Measurements from ENCODE around the gene ZNF599.
A peak's percentile ranks its signal among the peaks of the same experiment; 100 is the strongest.

Gene ZNF599

GRCh38 chr19:34744896-34745690 is 27.9 kb downstream of the ZNF599 start:
- DNase-seq (ENCODE audit: low spot score): no peak

DNA sequence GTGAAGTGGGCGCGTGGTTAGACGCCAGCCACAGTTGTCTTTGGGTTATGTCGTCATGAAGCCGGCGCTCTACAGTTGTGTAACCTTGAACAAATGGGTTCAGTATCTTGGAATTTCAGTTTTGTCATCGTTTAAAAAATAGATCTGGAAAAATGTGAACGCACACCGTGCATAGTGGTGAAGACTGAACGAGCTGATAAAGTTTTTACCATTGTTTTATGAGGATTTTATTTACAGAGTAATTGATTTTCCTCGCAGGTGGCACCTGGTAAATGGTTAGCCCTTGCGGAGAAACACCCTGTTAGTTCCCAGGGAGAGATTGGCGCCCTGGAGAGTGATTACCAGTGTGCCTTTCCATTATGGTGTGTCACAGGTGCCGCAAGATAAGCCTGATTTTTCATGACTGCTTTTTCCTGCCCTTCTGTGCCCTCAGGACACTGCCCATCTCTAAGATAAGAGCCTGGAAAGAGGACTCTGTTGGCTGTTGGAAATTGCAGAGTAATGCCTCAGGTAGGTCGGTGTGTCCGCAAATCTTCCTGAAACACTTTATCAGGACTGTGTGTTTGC is 38.4 kb downstream of the ZNF599 start:
- DNase-seq (ENCODE audit: low spot score): no peak

GRCh38 chr19:34733746-34734536 is 39.1 kb downstream of the ZNF599 start, which contains the start of gene ZNF181:
ZNF181 (plus strand) TSS chr19:34734243; CDS start chr19:34735038, 795 bp downstream.
- peak; percentile 90 for DNase-seq (ENCODE audit: low spot score)

DNA sequence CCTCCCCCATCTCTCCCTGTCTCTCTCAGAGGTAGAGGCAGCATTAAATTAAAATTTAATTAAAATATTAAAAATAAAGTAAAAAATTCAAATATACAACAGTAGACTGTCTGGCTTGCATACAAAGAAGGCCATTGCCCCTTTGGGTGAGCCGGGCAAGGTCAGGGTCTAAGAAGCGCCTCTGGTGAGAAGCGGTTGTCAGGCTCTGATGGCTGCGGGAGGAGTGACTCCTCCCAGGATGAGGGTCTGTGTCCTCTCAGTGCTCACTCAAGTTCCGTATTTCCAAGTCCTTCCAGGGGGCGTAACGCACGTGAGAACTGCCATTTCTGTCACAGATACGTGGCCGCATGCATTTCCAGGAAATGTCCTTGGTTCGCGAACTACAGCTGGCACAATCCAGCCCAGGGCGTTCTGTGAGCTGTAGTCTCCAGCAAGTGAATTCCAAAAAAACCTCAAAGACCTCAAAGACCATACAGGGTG is 39.7 kb downstream of the ZNF599 start:
- no peak for DNase-seq (ENCODE audit: low spot score)

DNA sequence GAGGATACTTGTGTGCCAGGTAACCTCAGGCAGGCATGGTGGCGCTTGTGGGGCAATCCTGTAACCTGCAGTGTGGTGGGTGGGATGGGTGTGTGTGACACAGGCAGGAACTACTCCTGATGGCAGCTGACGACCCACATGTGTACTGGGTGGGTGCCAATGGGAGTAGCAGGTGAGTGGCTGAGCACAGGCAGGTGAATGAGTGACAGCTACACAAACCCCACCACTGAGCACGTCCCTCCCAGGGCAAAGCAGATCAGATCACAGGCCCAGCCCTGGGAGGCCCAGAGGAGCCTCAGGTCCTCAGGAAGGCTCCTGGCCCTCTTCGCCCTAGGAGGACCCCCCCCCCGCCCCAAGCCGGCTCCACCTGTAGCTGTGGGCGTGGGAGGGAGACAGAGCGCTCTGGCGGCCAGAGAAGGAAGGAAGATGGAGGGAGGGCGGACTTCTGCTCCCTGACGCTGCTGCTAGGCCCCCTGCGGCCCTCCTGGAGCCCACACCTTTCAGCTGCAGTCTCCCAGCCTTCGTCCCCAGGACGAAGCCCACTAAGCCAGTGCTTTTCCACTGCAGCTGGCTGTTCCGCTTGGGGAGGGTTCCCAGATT is 40.3 kb downstream of the ZNF599 start:
- no peak for DNase-seq (ENCODE audit: low spot score)

DNA sequence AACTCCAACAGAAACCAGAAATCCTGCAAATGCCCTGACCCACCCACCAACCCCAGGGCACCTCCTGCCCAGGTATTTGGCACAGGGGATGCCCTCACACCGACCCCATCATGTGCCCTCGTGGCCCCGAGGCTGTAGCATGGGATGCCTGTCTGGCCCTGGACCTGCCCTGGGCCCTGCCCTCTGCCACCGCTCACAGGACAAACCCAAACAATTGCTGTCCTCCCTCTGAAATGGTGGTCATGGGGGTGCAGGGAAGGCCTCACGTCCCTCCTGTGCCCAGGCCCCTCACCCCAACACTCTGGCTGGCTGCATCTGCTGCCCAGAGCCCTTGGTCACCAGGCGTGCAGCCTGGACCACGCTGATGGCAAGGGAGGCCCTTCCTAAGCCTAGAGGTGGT is 41.1 kb downstream of the ZNF599 start:
- no peak for DNase-seq (ENCODE audit: low spot score)

- no peak for DNase-seq (ENCODE audit: low spot score)
Observed at GRCh38 chr19:34731019-34731829, 41.8 kb downstream of the ZNF599 start.

DNA sequence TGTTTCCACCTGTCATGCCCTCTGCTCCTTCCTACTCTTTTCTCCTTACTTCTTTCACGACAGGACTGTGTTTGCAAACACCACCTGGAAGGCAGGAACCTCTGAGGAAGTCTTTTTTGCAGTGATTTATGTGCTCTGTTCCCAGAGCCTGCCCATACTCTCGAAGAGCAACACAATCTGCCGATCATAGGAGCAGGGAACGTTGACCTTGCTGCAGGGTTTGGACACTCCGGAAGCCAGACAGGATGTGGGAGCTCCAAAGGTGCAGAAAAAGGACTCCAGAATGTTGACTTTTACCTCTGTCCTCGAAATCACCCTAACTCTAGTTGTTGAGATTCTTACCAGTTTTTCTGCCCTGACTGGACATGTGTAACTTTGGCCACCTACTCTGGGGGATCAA is 47.6 kb downstream of the ZNF599 start:
- no peak for DNase-seq (ENCODE audit: low spot score)

DNA sequence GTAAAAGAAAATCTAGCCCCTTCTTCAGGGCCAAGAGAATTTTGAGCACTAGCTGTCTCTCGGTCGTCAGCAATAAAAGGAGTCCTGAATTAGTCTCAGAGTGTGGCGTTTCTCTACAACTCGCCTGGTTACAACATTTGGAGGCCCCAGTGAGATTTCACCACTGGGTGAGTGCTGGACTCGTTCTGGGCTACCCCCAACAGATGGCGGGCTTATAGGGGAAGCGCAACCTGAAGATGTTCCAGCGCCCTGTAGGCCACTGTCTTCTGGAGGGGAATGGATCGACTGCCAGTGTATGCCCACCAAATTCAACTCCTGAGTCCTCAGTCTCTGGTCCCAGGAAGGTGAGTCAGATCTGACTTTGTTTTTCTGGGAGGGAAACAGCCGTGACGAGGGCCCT is 50.7 kb downstream of the ZNF599 start:
- no peak for DNase-seq (ENCODE audit: low spot score)

GRCh38 chr19:34715357-34715756 is 57.7 kb downstream of the ZNF599 start:
- DNase-seq (ENCODE audit: low spot score): no peak

DNA sequence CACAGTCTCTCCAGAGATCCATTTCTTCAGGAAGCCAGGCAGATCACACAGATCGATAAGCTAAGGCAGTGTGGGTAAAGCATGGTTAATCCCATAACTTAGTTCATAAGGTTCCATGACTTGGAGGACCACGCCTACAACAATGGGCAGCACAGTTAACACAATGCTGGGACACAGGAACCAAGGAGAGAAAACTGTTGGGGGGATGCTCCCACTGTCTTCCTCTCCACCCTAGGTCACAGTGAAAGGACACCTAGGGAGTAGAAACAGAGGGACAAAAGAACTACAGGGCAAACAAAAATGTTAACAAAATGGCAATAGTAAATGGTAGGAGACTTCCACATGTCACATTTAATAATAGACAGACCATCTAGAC is 59.8 kb downstream of the ZNF599 start:
- DNase-seq (ENCODE audit: low spot score): no peak

GRCh38 chr19:34712395-34713261 is 60.4 kb downstream of the ZNF599 start:
- DNase-seq (ENCODE audit: low spot score): peak; percentile 68

DNA sequence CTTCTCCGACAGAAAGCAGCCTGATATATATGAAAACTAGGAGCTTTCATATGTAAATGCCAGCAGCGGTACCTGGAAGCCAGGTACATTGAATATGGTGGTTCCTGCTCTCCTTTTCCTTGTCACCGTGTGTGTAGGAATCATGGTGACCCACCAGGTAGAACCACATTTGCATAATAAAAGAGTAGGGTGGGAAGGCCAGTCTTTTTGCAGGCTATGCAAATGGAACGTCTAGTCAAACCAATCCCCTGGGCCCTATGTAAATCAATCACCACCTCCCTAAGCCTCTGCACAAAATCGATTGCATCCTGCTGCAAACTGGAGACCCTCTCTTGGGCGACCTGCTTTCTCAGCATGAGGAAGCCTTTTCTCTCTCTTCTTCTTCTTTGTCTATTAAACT is 61.1 kb downstream of the ZNF599 start:
- DNase-seq (ENCODE audit: low spot score): no peak
